HepG2 (cell line): Measurements from ENCODE around the gene MSTO1. TPM values are rescaled to one million over a fixed set of nuclear protein-coding genes. Genes with fewer than 3 reads are reported as not detected.
A peak's percentile ranks its signal among the peaks of the same experiment; 100 is the strongest.
"Not testable (repeated sequence)": the region's sequence is repeated elsewhere in the genome, so short reads cannot be mapped to it uniquely, and the experiment has no call there.

Experiments
- ATAC-seq: fragments of 200-7000 bp; cut with Tn5 transposase; 3 replicates; pipeline ENCODE4 v1.9.1; 2020; ENCODE audit warnings: mild to moderate bottlenecking, moderate library complexity
- BruUV-seq: library from RNA; stranded (reverse); fragments of 400-500 nt; replicated peaks from 2 replicates; lab custom pipeline; 2021; lab: Mats Ljungman, UMichigan
- CTCF ChIA-PET: fragments of 300-600 bp; formaldehyde crosslinking; extraction: SDS; loops from one replicate; lab custom pipeline; 2021; ENCODE audit warnings: low total read pairs, inconsistent platforms, low intra/inter-chr PET ratio; lab: Yijun Ruan, JAX
- POLR2A ChIA-PET: fragments of 350-600 bp; sonication (Branson Sonifier 250); formaldehyde crosslinking; loops from one replicate; lab custom pipeline; 2020; ENCODE audit warnings: antibody characterized with exemption, inconsistent platforms; lab: Yijun Ruan, JAX
- DNase-seq: peaks from one replicate; pipeline ENCODE4 v3.0.0-alpha.2; 2015; ENCODE audit warnings: low spot score
- FAIRE-seq: peaks from 3 replicates; lab custom pipeline; 2011; peaks lifted over from hg19 to GRCh38; lab: Jason Lieb, UNC
- H2AFZ ChIP-seq: one replicate; pipeline ENCODE4 v1.6.1; 2011; ENCODE audit warnings: low read length, inconsistent platforms
- H3K27ac ChIP-seq: fragments of 300-600 bp; 3 replicates; pipeline ENCODE4 v1.8.0; 2011; ENCODE audit warnings: mixed run types, mild to moderate bottlenecking, mixed read lengths, low read length, inconsistent platforms; ENCODE audit not compliant: insufficient read depth; ENCODE audit errors: extremely low read length
- H3K27me3 ChIP-seq, 2 experiments: fragments of 200-600 bp in 1 of 2; 2 replicates in 1 of 2; 3 replicates in 1 of 2; pipeline versions ENCODE4 v1.6.0 to v1.8.0; 2011; ENCODE audit warnings: low read length in 2 of 2, mild to moderate bottlenecking in 2 of 2, moderate library complexity in 2 of 2, inconsistent platforms in 1 of 2; ENCODE audit not compliant: insufficient read depth in 2 of 2, control insufficient read depth in 1 of 2
- H3K36me3 ChIP-seq, 2 experiments: fragments of 200-600 bp in 1 of 2; replicated peaks in 1 of 2; 2 replicates in 1 of 2; 3 replicates in 1 of 2; pipeline versions ENCODE4 v1.5.1 to v1.8.0; 2011; ENCODE audit warnings: low read length in 2 of 2, inconsistent platforms in 1 of 2; ENCODE audit not compliant: insufficient read depth in 2 of 2, control insufficient read depth in 1 of 2
- H3K4me1 ChIP-seq: 2 replicates; pipeline ENCODE4 v1.5.1; 2012; ENCODE audit warnings: low read length, inconsistent platforms; ENCODE audit not compliant: insufficient read depth
- H3K4me2 ChIP-seq: 2 replicates; pipeline ENCODE4 v1.6.0; 2011; ENCODE audit warnings: low read depth, low read length, inconsistent platforms
- H3K4me3 ChIP-seq, 3 experiments: fragments of 200-600 bp in 1 of 3; sonication (generic), shearing (Covaris generic) in 1 of 3; replicated peaks in 1 of 3; 2 replicates each; pipeline ENCODE4 v1.5.1; 2011 to 2016; ENCODE audit warnings: low read length in 3 of 3, inconsistent platforms in 2 of 3, low read depth in 2 of 3, mild to moderate bottlenecking in 2 of 3, control low read depth in 1 of 3, mixed read lengths in 1 of 3; ENCODE audit not compliant: insufficient read depth in 1 of 3
- H3K79me2 ChIP-seq: one replicate; pipeline ENCODE4 v1.6.1; 2011; ENCODE audit warnings: low read length, inconsistent platforms; ENCODE audit not compliant: insufficient read depth
- H3K9ac ChIP-seq: 2 replicates; pipeline ENCODE4 v1.6.0; 2011; ENCODE audit warnings: mild to moderate bottlenecking, low read depth, low read length, inconsistent platforms; ENCODE audit not compliant: insufficient read depth
- H3K9me3 ChIP-seq: 2 replicates; pipeline ENCODE4 v1.5.1; 2012; ENCODE audit warnings: mild to moderate bottlenecking, low read length
- H4K20me1 ChIP-seq: 2 replicates; pipeline ENCODE4 v1.6.0; 2011; ENCODE audit warnings: inconsistent platforms, mild to moderate bottlenecking, low read length, moderate library complexity; ENCODE audit not compliant: insufficient read depth
- HES4 ChIP-seq: sonication (generic); formaldehyde crosslinking; IDR thresholded peaks from 2 replicates; pipeline ENCODE4 v1.9.0; 2021; ENCODE audit warnings: mild to moderate bottlenecking, missing genetic modification reagents, borderline replicate concordance
- HOXA3 ChIP-seq: sonication (generic); formaldehyde crosslinking; IDR thresholded peaks from 2 replicates; pipeline ENCODE4 v1.5.0; 2020; ENCODE audit warnings: missing genetic modification reagents
- MEF2D ChIP-seq: sonication (generic); formaldehyde crosslinking; IDR thresholded peaks from 2 replicates; pipeline ENCODE4 v1.5.1; 2020; ENCODE audit warnings: mild to moderate bottlenecking, missing genetic modification reagents
- NFKB2 ChIP-seq: sonication (generic); formaldehyde crosslinking; IDR thresholded peaks from 2 replicates; pipeline ENCODE4 v1.4.0; 2020; ENCODE audit warnings: missing genetic modification reagents, borderline replicate concordance
- PHF20 ChIP-seq: sonication (generic); formaldehyde crosslinking; IDR thresholded peaks from 2 replicates; pipeline ENCODE4 v1.5.0; 2020; ENCODE audit warnings: mild to moderate bottlenecking, missing genetic modification reagents
- PHF8 ChIP-seq: sonication (generic); formaldehyde crosslinking; IDR thresholded peaks from 2 replicates; pipeline ENCODE4 v1.5.0; 2020; ENCODE audit warnings: missing genetic modification reagents
- SNAPC4 ChIP-seq: sonication (generic); formaldehyde crosslinking; IDR thresholded peaks from 2 replicates; pipeline ENCODE4 v1.4.0; 2020; ENCODE audit warnings: mild to moderate bottlenecking, missing genetic modification reagents
- SOX6 ChIP-seq, 2 experiments: fragments of 450-650 bp in 1 of 2; sonication (generic) in 1 of 2; formaldehyde crosslinking in 1 of 2; IDR thresholded peaks; 2 replicates each; pipeline versions ENCODE4 v1.4.0 to v1.6.1; 2017 to 2020; ENCODE audit warnings: antibody characterized with exemption in 1 of 2, mild to moderate bottlenecking in 1 of 2, missing genetic modification reagents in 1 of 2
- ZMYM3 ChIP-seq: sonication (generic); formaldehyde crosslinking; IDR thresholded peaks from 2 replicates; pipeline ENCODE4 v1.5.1; 2020; ENCODE audit warnings: mild to moderate bottlenecking, missing genetic modification reagents
- ZNF235 ChIP-seq: sonication (generic); formaldehyde crosslinking; IDR thresholded peaks from 2 replicates; pipeline ENCODE4 v1.8.1; 2023; ENCODE audit warnings: mild to moderate bottlenecking, missing genetic modification reagents, borderline replicate concordance
- ZNF724P ChIP-seq: sonication (generic); formaldehyde crosslinking; IDR thresholded peaks from 2 replicates; pipeline ENCODE4 v1.8.0; 2022; ENCODE audit warnings: missing genetic modification reagents, borderline replicate concordance
- ZNF747 ChIP-seq: sonication (generic); formaldehyde crosslinking; IDR thresholded peaks from 2 replicates; pipeline ENCODE4 v1.8.1; 2023; ENCODE audit warnings: missing genetic modification reagents, mild to moderate bottlenecking, borderline replicate concordance
- ZNF761 ChIP-seq: sonication (generic); formaldehyde crosslinking; conservative IDR thresholded peaks from 2 replicates; pipeline ENCODE4 v1.4.0; 2020; ENCODE audit warnings: mild to moderate bottlenecking, missing genetic modification reagents
- ZSCAN25 ChIP-seq: sonication (generic); formaldehyde crosslinking; IDR thresholded peaks from 2 replicates; pipeline ENCODE4 v1.8.0; 2022; ENCODE audit warnings: mild to moderate bottlenecking, missing genetic modification reagents
- WGBS: methylation state at CpG from one replicate; pipeline ENCODE4 v1.1.6; 2017; ENCODE audit warnings: low lambda C conversion rate; 5-methylcytosine and 5-hydroxymethylcytosine counted together
- in situ Hi-C: cut with HindIII; loops from 2 replicates; pipeline ENCODE4 v1.10.0; 2017; ENCODE audit warnings: low pct_unique_long_range_greater_than_20kb; ENCODE audit not compliant: extremely low pct_ligation_motif_present
- intact Hi-C: fragments of 100-400 bp; cut with micrococcal nuclease; formaldehyde crosslinking; loops from one replicate; pipeline ENCODE4 v1.10.0; 2022; ENCODE audit not compliant: unreplicated experiment
- polyA plus RNA-seq, 8 experiments: library from polyadenylated mRNA; depleted of rRNA in 3 of 8; stranded (reverse) in 7 of 8; unstranded in 1 of 8; fragments of >200 nt; fragmentation: Illumina TruSeq in 4 of 8; extraction: Trizol in 4 of 8; gene quantifications; 2 replicates each; pipeline versions ENCODE4 v1.2.1 to v1.2.3, GENCODE V29; 2011 to 2016; ENCODE audit warnings: low read depth in 4 of 8, missing spikeins in 1 of 8, mixed read lengths in 1 of 8; ENCODE audit not compliant: insufficient read depth in 1 of 8
- total RNA-seq, 5 experiments: library from RNA; depleted of rRNA; stranded (reverse); fragments of >200 nt; fragmentation: Illumina TruSeq; extraction: Trizol; gene quantifications; 2 replicates each; pipeline ENCODE4 v1.2.3, GENCODE V29; 2016; ENCODE audit warnings: low read depth in 1 of 5
- TF ChIP-seq, protein P1 (sequence below): sonication (generic); formaldehyde crosslinking; IDR thresholded peaks from 2 replicates; pipeline ENCODE4 v1.4.0; 2020; ENCODE audit warnings: missing genetic modification reagents

MSTO1 gene
- total and polyA plus RNA-seq, 2 of the 13 experiments (the other 11 are each of a cell fraction or from before 2014, with no cell fraction given): 19.1 to 25.3 TPM

- POLR2A ChIA-PET: interaction anchor here (1.1 to 1.2 kb wide), 2 partner anchors 22 to 311 kb away, joined by 3 to 4 read pairs; no protein-coding TSS in a partner anchor
- DNase-seq; intact Hi-C loops; CTCF ChIA-PET; in situ Hi-C loops; BruUV-seq; H3K27me3 ChIP-seq; H3K36me3 ChIP-seq; H3K9me3 ChIP-seq; FAIRE-seq; H2AFZ ChIP-seq; TF ChIP-seq SOX6 (IDR thresholded peaks at IDR 0.05): not testable (repeated sequence)
- Histone ChIP-seq H3K9ac (peak overlapping the region; percentile 100), H3K79me2 (peaks cover 70% of the 10 kb centered on the region), H3K4me3 (peak overlapping the region; percentile 89 to 99 (median 97)), H3K27ac (peak overlapping the region; percentile 100), H3K4me1 (peaks cover 29% of the 10 kb centered on the region), H4K20me1 (peaks cover 25% of the 10 kb centered on the region), H3K4me2 (peak overlapping the region; percentile 42; the same call in 1 of the 2 replicates)
- WGBS: under 1% methylated on average over 22 of the region's 56 CpGs
- peak; percentile 11 for ATAC-seq
- 0 out of 2 replicates have a peak, but pooled peaks have one; percentile 3 for TF ChIP-seq ZNF761 (CRISPR knock-in tag)
- TF ChIP-seq ZNF747: 0 out of 2 replicates have a peak, but pooled peaks have one; percentile 2
- peak; percentile 19; the same call in 1 of the 2 replicates for TF ChIP-seq SOX6 (CRISPR knock-in tag; IDR thresholded peaks at IDR 0.05)
- TF ChIP-seq ZNF724P (CRISPR knock-in tag): peak; percentile 69; the same call in 1 of the 2 replicates
- TF ChIP-seq NFKB2 (CRISPR knock-in tag): peak; percentile 20; the same call in 1 of the 2 replicates
- TF ChIP-seq HES4 (CRISPR knock-in tag): 0 out of 2 replicates have a peak, but pooled peaks have one; percentile 13
- TF ChIP-seq ZNF235 (CRISPR knock-in tag): peak; percentile 77; the same call in 1 of the 2 replicates
- 0 out of 2 replicates have a peak, but pooled peaks have one; percentile 39 for TF ChIP-seq SNAPC4 (CRISPR knock-in tag)
- TF ChIP-seq MEF2D: 0 out of 2 replicates have a peak, but pooled peaks have one; percentile 50
- 0 out of 2 replicates have a peak, but pooled peaks have one; percentile 2 for TF ChIP-seq PHF20 (CRISPR knock-in tag)
- TF ChIP-seq ZMYM3: 0 out of 2 replicates have a peak, but pooled peaks have one; percentile 34
- 0 out of 2 replicates have a peak, but pooled peaks have one; percentile 3 for TF ChIP-seq PHF8
- peak; percentile 87 for TF ChIP-seq ZSCAN25 (CRISPR knock-in tag)
- TF ChIP-seq, protein P1, sequence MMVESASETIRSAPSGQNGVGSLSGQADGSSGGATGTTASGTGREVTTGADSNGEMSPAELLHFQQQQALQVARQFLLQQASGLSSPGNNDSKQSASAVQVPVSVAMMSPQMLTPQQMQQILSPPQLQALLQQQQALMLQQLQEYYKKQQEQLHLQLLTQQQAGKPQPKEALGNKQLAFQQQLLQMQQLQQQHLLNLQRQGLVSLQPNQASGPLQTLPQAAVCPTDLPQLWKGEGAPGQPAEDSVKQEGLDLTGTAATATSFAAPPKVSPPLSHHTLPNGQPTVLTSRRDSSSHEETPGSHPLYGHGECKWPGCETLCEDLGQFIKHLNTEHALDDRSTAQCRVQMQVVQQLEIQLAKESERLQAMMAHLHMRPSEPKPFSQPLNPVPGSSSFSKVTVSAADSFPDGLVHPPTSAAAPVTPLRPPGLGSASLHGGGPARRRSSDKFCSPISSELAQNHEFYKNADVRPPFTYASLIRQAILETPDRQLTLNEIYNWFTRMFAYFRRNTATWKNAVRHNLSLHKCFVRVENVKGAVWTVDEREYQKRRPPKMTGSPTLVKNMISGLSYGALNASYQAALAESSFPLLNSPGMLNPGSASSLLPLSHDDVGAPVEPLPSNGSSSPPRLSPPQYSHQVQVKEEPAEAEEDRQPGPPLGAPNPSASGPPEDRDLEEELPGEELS (CRISPR knock-in tag): 0 out of 2 replicates have a peak, but pooled peaks have one; percentile 9
- peak; percentile 74 for TF ChIP-seq HOXA3 (CRISPR knock-in tag)
These were observed 48.0 kb upstream of the MSTO1 start for GRCh38 chr1:155561779-155562580.
